Esophagus muscularis mucosa (tissue), 3 donors: ENCODE data around the gene CD302.
"Not testable (repeated sequence)": the region's sequence is repeated elsewhere in the genome, so short reads cannot be mapped to it uniquely, and the experiment has no call there.

Experiments used
- CTCF ChIP-seq, 3 experiments: fragments of 200-600 bp in 2 of 3; fragments of 450-650 bp in 1 of 3; sonication (generic) in 2 of 3; IDR thresholded peaks; one replicate each; pipeline ENCODE4 v1.5.1; 2017 to 2019; ENCODE audit warnings: antibody characterized with exemption in 3 of 3, mild to moderate bottlenecking in 2 of 3, moderate library complexity in 1 of 3
- POLR2A ChIP-seq: fragments of 450-650 bp; IDR thresholded peaks from one replicate; pipeline ENCODE4 v1.6.1; 2017; ENCODE audit warnings: antibody characterized with exemption, moderate library complexity, mild to moderate bottlenecking, low read depth
- POLR2AphosphoS5 ChIP-seq, 2 donors: sonication (generic); formaldehyde crosslinking; IDR thresholded peaks; one replicate each; pipeline ENCODE4 v1.6.1; 2017; ENCODE audit warnings: antibody characterized with exemption in 2 of 2

GRCh38 chr2:159787647-159788046, 10.4 kb downstream of the CD302 start:
- TF ChIP-seq POLR2A; POLR2AphosphoS5 (IDR thresholded peaks at IDR 0.05); CTCF (IDR thresholded peaks at IDR 0.05): not testable (repeated sequence)
